Hematopoietic multipotent progenitor cell treated with erythropoietin and hydrocortisone succinate and interleukin-3 and kit ligand, for 4 days (in vitro differentiated cells): Measurements from ENCODE around the gene LYZ.
"Not testable (repeated sequence)": the region's sequence is repeated elsewhere in the genome, so short reads cannot be mapped to it uniquely, and the experiment has no call there.

Experiments used
- DNase-seq: peaks from one replicate; pipeline ENCODE4 v3.0.0-alpha.2; 2015

The LYZ gene

GRCh38 chr12:69348162-69348938, at the start of gene LYZ:
TSS of gene LYZ (plus strand) at chr12:69348381. CDS start at chr12:69348409, 28 bp downstream.
- peak; percentile 87 for DNase-seq

DNA sequence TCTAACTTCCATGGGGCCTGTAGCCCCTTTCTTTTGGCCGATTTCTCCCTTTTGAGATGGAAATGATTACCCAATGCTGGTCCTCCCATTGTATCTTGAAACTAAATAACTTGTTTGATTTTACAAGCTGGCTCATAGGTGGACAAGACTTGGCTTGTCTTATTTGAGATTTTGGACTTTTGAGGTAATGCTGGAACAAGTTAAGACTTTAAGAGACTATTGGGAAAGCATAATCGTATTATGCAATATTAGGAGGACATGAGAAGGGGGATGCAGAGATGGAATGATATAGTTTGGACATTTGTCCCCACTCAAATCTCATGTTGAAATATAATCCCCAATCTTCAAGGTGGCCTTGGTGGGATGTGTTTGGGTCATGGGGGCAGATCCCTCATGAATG, 49.2 kb upstream of the LYZ start:
- DNase-seq: no peak

DNA sequence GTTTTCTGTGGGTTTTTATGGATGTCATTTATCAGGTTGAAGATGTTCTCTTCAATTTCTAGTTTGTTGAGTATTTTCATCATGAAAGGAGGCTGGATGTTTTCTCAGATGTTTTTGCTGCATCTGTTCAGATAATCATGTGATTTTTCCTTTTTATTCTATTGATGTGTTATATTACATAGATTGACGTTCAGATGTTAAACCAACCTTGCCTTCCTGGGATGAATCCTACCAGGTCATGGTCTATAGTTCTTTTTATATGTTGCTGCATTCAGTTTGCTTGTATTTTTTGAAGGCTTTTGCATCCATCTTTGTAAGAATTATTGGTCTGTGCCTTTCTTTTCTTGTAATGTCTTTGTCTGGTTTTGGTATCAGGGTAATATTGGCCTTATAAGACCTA, 43.9 kb upstream of the LYZ start:
- DNase-seq: no peak

DNA sequence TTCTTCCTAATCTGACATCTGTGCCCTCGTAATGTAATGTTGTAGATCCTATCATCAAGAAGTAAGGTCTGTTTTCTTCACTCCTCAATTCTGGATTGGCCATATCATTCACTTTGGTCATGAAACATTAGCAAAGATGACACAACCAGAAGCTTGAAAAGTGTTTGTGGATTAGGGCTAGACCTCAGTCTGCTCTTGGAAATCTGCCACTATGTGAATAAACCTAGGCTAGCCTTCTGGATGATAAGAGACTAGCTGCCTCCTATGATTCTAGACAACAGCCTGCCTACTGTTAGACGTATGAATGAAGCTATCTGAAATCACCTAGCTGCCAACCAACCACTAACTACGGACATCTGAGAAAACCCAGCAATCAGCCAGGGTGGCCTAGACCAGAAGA, 38.7 kb upstream of the LYZ start:
- DNase-seq: peak; percentile 61

DNA sequence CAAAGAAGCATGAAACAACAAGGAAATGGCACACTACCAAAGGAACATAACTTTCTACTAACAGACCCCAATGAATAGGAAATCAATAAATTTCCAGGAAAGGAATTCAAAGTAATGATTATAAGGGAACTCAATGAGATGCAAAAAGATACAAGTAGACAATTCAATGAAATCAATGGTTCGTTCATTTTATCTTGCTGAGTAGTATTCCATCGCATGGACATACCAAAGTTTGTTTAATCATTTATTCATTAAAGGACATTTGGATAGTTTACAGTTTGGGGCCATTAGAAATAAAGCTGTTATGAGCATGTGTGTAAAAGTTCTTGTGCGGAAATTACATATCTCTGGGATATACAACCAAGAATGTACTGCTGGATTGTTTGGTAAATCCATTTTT, 35.0 kb upstream of the LYZ start:
- no peak for DNase-seq

DNA sequence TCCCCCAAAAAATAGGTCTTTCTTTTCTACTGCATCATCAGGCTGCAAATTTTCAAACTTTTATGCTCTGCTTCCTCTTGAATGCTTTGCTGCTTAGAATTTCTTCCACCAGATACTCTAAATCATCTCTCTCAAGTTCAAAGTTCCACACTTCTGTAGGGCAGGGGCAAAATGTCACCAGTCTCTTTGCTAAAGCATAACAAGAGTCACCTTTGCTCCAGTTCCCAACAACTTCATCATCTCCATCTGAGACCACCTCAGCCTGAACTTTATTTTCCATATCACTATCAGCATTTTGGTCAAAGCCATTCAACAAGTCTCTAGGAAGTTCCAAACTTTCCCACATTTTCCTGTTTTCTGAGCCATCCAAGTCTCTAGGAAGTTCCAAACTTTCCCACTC, 31.4 kb upstream of the LYZ start:
- DNase-seq: not testable (repeated sequence)

DNA sequence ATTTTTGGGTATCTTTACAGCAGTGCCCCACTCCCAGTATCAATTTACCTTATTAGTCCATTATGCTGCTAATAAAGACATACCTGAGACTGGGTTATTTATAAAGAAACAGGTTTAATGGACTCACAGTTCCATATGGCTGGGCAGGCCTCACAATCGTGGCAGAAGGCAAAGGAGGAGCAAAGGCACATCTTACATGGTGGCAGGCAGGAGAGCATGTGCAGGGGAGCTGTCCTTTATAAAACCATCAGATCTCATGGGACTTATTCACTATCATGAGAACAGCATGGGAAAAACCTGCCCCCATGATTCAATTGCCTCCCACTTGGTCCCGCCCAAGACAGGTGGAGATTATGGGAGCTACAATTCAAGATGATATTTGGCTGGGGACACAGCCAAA, 30.9 kb upstream of the LYZ start:
- DNase-seq: not testable (repeated sequence)

DNA sequence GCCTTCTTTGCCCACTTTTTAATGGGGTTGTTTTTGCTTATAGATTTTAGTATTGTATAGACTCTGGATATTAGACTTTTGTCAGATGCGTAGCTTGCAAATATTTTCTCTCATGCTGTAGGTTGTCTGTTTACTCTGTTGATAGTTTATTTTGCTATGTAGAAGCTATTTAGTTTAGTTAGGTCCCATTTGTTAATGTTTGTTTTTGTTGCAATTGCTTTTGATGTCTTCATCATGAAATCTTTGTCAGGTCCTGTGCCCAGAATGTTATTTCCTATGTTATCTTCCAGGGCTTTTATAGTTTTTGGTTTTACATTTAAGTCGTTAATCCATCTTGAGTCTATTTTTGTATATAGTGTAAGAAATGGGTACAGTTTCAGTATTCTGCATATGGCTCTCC, 30.0 kb upstream of the LYZ start:
- no peak for DNase-seq

- DNase-seq: peak; percentile 76
These were observed 26.8 kb upstream of the LYZ start for GRCh38 chr12:69321351-69321750.

DNA sequence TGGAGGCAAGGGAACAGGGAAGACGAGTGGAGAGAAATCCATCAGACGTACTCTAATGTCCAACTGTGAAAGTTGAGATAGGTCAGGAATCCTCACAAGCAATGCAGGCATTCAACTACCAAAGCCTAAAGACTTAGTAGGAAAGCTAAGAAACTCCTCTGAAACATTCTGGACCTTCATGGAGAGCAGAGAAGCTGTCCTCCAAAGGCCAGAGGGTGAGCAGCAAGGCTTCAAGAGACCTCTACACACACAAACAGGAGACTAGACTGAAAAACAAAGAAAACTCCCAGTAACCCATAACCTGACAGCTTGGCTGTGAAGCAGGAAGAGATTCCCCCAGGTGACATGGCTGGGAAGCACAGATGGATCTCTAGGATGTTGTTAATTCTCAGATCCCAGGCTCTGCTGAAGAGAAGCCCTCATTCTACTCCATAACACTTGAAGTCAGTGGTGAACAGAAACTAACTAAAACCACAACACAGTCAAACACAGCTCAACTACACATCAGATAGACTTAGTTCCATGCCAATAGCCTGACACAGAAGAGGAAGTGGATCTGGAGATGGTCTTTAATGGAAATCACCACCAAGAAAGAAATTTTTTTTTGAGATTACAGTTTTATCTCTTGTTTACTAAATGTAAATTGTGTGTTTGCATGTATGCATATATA, 23.2 kb upstream of the LYZ start:
- DNase-seq: peak; percentile 77

GRCh38 chr12:69328426-69328825, 19.8 kb upstream of the LYZ start:
- no peak for DNase-seq

DNA sequence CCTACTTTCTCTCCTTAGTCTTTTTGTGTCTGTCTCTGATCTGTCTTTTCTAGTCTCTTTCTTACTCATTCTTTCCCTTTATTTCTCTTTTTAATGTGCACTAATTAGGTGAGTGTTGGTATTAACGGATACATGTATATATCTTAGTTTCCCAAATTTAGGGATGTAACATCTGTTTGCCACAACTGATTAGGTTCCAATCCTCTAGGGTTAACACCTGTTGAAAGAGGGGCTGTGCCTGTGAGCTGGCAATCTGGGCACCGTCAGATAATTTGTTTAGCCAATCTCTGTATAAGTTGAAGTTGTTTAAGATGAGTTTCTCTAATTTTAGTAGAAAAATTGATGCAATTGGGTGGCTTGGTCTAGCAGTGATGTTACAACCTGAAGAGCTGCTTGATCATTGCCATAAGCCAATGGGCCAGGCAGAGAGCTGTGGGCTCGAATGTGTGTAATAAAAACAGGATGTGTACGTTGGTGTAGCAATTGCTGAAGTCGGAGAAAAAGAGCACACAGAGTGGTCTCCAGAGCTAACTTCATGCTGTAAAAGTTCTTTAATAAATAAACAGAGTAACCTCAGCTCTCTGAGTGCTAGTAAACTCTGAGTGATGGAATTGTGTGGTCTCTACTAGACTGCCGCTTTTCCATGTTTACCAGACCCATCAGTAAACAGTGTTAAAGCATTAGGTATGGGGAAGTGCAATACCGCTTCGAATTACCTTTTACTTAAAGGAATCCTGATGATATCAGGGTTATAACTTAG, 18.3 kb upstream of the LYZ start:
- DNase-seq: peak; percentile 56

GRCh38 chr12:69330475-69331473, 17.4 kb upstream of the LYZ start:
- DNase-seq: peak; percentile 72

GRCh38 chr12:69331519-69331908, 16.7 kb upstream of the LYZ start:
- DNase-seq: no peak

- no peak for DNase-seq
These were observed 16.1 kb upstream of the LYZ start for GRCh38 chr12:69331909-69332684.

DNA sequence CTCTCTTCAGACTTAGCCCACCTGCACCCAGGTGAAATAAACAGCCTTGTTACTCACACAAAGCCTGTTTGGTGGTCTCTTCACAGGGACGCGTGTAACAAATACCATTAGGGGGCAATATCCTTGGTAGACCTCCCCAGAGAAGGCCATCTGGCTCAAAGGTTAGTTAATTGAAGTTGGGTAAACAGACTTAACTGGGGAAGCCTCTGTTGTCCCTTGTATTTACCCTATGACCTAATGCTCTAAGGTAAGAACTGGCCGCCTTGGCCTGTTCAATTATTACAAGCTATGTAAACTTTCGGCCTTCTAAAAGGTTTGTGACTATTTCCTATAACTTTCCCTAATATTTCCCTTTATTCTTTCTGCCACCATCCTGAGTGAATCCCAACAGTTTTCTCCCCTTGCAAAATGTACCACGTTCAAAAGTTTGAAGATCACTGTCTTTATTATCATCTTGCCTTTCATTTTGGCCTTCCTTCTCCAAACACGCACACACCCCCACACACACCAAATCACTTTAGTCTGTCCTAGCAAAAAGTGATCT, 15.3 kb upstream of the LYZ start:
- no peak for DNase-seq

DNA sequence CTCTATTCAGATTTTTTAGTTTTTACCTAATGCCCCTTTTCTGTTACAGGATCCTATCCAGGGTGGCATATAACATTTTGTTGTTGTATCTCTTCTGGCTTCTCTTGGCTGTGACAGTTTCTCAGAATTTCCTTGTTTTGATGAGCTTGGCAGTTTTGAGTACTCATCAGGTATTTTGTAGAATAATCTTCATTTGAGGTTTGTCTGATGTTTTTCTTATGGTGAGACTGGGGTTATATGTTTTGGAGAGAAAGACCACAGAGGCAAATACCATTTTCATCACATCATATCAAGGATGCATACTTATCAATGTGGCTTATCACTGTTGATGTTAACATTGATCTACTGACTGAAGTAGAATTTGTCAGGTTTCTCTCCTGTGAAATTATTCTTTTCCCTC, 14.0 kb upstream of the LYZ start:
- DNase-seq: no peak

DNA sequence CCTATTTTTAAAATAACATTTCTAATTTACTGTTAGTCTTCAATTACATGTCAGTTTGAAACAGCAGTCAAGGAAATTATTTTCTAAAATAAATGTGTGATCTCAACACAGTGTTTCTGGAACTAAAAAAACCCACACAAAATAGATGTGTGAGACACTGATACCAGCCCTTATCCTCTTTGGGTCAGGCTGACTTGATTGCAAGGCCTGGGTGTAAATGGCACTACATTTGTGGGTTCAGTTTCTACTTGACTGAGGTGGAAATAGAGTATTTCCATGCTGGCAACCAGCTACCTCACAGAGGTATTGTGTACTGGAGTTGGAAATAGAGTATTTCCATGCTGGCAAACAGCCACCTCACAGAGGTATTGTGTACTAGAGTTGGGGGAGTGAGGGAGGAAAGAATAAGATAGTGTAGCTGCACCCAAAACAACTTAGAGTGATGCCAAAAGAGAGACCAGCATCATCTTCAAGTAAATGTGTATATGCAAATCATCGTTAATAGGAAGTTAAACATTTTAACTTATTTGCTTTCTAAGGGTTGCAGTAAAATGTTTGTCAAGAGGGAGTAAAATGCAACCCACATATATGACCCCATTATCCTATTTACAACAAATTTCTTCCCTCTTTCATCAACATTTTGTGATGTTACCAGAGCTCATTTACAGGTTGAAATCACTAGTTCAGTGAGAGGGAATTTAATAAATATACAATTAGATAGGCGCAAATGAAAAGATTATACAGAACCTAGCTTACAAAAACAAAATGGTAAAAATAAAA, 10.7 kb upstream of the LYZ start:
- peak; percentile 41 for DNase-seq

DNA sequence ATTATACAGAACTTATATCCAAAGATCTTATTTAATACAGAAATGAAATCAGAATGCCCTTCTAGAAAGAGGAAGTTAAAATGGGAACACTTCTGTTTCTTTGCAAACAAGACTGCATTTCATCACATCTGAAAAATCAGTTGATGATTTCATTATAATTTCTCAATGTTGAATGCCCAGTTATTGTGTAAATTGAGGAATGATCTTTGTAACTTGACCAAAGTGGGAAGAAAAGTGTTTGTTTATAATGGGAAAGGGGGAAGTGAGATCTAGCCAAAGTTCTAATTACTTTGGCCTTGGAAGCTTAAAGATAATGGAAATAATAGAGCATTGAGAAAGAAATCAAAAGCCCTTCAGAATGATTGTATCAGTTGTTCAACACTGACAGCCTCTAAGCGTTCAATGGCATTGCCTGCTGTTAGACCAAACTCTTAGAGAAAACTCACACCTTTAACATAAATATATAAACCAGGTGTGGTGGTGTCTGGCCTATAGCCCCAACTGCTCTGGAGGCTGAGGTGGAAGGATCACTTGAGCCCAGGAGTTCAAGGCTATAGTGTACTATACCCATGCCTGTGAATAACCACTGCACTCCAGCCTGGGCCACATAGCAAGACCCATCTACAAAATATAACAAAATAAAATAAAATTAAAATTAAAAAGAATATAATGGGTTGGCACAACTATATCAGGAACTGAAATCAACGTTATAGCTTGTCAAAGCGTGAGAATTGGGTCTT, 9.9 kb upstream of the LYZ start:
- peak; percentile 63 for DNase-seq

DNA sequence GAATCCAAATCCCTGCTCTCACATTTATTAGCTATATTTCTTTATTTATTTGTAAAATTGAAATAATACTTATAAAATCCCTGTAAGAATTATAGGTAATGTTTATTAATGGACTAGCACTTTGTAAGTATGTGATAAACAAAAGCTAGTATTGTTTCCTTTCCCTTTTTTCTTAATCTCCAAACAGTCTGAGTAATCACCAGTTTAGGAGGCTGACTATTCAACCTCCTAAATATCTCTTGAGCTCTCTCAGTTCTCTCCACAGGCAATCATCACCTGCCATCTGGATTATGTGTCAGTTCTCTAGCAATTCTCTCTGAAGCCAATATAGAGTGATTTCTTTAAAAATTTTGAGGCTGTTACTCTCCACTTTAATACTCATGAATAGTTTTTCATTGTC, 9.2 kb upstream of the LYZ start:
- no peak for DNase-seq
